Measurements from ENCODE around the gene GPR156.

GRCh38 chr3:120276767-120277166 lies 8.3 kb downstream of the GPR156 start:
- TF ChIP-seq, protein P1, sequence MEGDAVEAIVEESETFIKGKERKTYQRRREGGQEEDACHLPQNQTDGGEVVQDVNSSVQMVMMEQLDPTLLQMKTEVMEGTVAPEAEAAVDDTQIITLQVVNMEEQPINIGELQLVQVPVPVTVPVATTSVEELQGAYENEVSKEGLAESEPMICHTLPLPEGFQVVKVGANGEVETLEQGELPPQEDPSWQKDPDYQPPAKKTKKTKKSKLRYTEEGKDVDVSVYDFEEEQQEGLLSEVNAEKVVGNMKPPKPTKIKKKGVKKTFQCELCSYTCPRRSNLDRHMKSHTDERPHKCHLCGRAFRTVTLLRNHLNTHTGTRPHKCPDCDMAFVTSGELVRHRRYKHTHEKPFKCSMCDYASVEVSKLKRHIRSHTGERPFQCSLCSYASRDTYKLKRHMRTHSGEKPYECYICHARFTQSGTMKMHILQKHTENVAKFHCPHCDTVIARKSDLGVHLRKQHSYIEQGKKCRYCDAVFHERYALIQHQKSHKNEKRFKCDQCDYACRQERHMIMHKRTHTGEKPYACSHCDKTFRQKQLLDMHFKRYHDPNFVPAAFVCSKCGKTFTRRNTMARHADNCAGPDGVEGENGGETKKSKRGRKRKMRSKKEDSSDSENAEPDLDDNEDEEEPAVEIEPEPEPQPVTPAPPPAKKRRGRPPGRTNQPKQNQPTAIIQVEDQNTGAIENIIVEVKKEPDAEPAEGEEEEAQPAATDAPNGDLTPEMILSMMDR (IDR thresholded peaks at IDR 0.05 in 2 of 3, conservative IDR thresholded peaks at IDR 0.05 in 1 of 3; ENCODE audit: control insufficient read depth in 2 of 3, extremely low read depth in 1 of 3, insufficient read depth in 1 of 3, low read depth in 3 of 3, low read length in 3 of 3), result no peak
- TF ChIP-seq POLR2A (IDR thresholded peaks at IDR 0.05; ENCODE audit: low read depth, low read length) (no peak), MYC (IDR thresholded peaks at IDR 0.05; ENCODE audit: insufficient read depth, insufficient read length, insufficient replicate concordance, low read length, severe bottlenecking) (no peak), MTA3 (IDR thresholded peaks at IDR 0.05; ENCODE audit: borderline replicate concordance, low read length) (no peak), SREBF1 (IDR thresholded peaks at IDR 0.05; ENCODE audit: low read length) (no peak), SPI1 (IDR thresholded peaks at IDR 0.05; ENCODE audit: borderline replicate concordance, insufficient read depth, low read depth, low read length) (no peak), ESRRA (IDR thresholded peaks at IDR 0.05; ENCODE audit: low read length) (no peak), ZNF217 (IDR thresholded peaks at IDR 0.05) (no peak), EZH2 (IDR thresholded peaks at IDR 0.05; ENCODE audit: borderline replicate concordance, control insufficient read depth, low read depth, low read length) (no peak), NFYB (IDR thresholded peaks at IDR 0.05; ENCODE audit: insufficient read depth, low read depth, low read length) (no peak)

Data from GM12878 (cell line).